ENCODE results near the gene HOXA10. TPM values are rescaled to one million over a fixed set of nuclear protein-coding genes. Genes with fewer than 3 reads are reported as not detected.

HOXA10 gene
- total and polyA plus RNA-seq, 4 donors, result 0.03 to 0.70 (median 0.13) TPM

- H3K9me3 ChIP-seq (ENCODE audit: control insufficient read depth in 4 of 4, low read length in 3 of 4), result peaks cover 0 to 11% (median 0%) of the 10 kb centered on the region in 4 donors
- DNase-seq (ENCODE audit: low spot score), result no peak
- H3K9ac ChIP-seq (ENCODE audit: low read depth in 1 of 2, low read length in 2 of 2), result no peak overlapping the region
- no peak overlapping the region for H3K4me3 ChIP-seq (ENCODE audit: low read depth in 1 of 3, low read length in 3 of 3)
- TF ChIP-seq ATF3 (IDR thresholded peaks at IDR 0.05), result no peak
- TF ChIP-seq FOXA1 (IDR thresholded peaks at IDR 0.05), result no peak
- no peak for TF ChIP-seq HNF4A (conservative IDR thresholded peaks at IDR 0.05)
- TF ChIP-seq FOXA2 (IDR thresholded peaks at IDR 0.05), result no peak
- TF ChIP-seq EGR1 (IDR thresholded peaks at IDR 0.05; ENCODE audit: low read depth in 2 of 2), result no peak
- TF ChIP-seq ZBTB33 (IDR thresholded peaks at IDR 0.05), result no peak
- TF ChIP-seq YY1 (IDR thresholded peaks at IDR 0.05), result no peak
- TF ChIP-seq MAX (IDR thresholded peaks at IDR 0.05), result no peak
- no peak for TF ChIP-seq RXRA (IDR thresholded peaks at IDR 0.05)
- TF ChIP-seq CTCF (IDR thresholded peaks at IDR 0.05; ENCODE audit: low read depth, low read length, missing input control), result no peak
- TF ChIP-seq TAF1 (conservative IDR thresholded peaks at IDR 0.05), result no peak
- TF ChIP-seq GABPA (IDR thresholded peaks at IDR 0.05 in 1 of 2, conservative IDR thresholded peaks at IDR 0.05 in 1 of 2), result no peak
- no peak for TF ChIP-seq JUND (IDR thresholded peaks at IDR 0.05)
- no peak for TF ChIP-seq SP1 (IDR thresholded peaks at IDR 0.05)
- no peak for TF ChIP-seq REST (IDR thresholded peaks at IDR 0.05)
- no peak for TF ChIP-seq NR2F2 (IDR thresholded peaks at IDR 0.05)
- TF ChIP-seq RAD21 (IDR thresholded peaks at IDR 0.05), result no peak
- no peak for TF ChIP-seq HNF4G (IDR thresholded peaks at IDR 0.05)
- H3K27ac ChIP-seq (ENCODE audit: low read depth in 1 of 2, low read length in 2 of 2), result no peak overlapping the region
- H3K4me1 ChIP-seq (ENCODE audit: control insufficient read depth in 4 of 4, insufficient read depth in 4 of 4, low read length in 3 of 4), result peaks cover 0 to 14% (median 8%) of the 10 kb centered on the region in 4 donors
- H3K36me3 ChIP-seq (ENCODE audit: control insufficient read depth in 4 of 4, insufficient read depth in 3 of 4, low read depth in 1 of 4, low read length in 3 of 4), result no peaks in the 10 kb centered on the region
- H3K27me3 ChIP-seq (ENCODE audit: control insufficient read depth in 4 of 4, insufficient read depth in 4 of 4, low read length in 3 of 4), result peaks cover 6 to 27% (median 14%) of the 10 kb centered on the region in 4 donors
- 34% methylated on average over 18 of the region's 18 CpGs for WGBS
These were observed 32.8 kb downstream of the HOXA10 start for GRCh38 chr7:27141137-27141922.
